Fibroblast of lung (primary cell): ENCODE data around the gene ZNF764. TPM values are rescaled to one million over a fixed set of nuclear protein-coding genes. Genes with fewer than 3 reads are reported as not detected.

ENCODE experiments used
- DNase-seq, 2 donors: peaks; one replicate each; pipeline versions ENCODE4 v3.0.0 to v3.0.0-alpha.2; 2010; ENCODE audit warnings: low read depth in 2 of 2
- H2AFZ ChIP-seq: 2 replicates; pipeline ENCODE4 v1.5.1; 2012; ENCODE audit warnings: low read length, control low read depth, inconsistent platforms
- H3K27ac ChIP-seq: 2 replicates; pipeline ENCODE4 v1.5.1; 2011; ENCODE audit warnings: low read length, control low read depth; ENCODE audit not compliant: insufficient read depth
- H3K27me3 ChIP-seq: 2 replicates; pipeline ENCODE4 v1.5.1; 2011; ENCODE audit warnings: mild to moderate bottlenecking, low read length; ENCODE audit not compliant: control insufficient read depth, insufficient read depth
- H3K36me3 ChIP-seq: 2 replicates; pipeline ENCODE4 v1.5.1; 2011; ENCODE audit warnings: low read length; ENCODE audit not compliant: control insufficient read depth, insufficient read depth
- H3K4me1 ChIP-seq: 2 replicates; pipeline ENCODE4 v1.5.1; 2011; ENCODE audit warnings: low read length; ENCODE audit not compliant: control insufficient read depth, insufficient read depth; ENCODE audit errors: extremely low read depth
- H3K4me2 ChIP-seq: 2 replicates; pipeline ENCODE4 v1.5.1; 2011; ENCODE audit warnings: low read length, control low read depth; ENCODE audit not compliant: insufficient read depth; ENCODE audit errors: extremely low read depth
- H3K4me3 ChIP-seq, 4 experiments: fragments of 200-600 bp in 1 of 4; sonication (generic) in 1 of 4; replicated peaks in 1 of 4; 2 replicates each; pipeline ENCODE4 v1.5.1; 2011 to 2016; ENCODE audit warnings: low read length in 4 of 4, low read depth in 3 of 4, mild to moderate bottlenecking in 3 of 4, control low read depth in 2 of 4, inconsistent platforms in 1 of 4, mixed read lengths in 1 of 4; ENCODE audit not compliant: insufficient read depth in 1 of 4; ENCODE audit errors: control extremely low read depth in 1 of 4
- H3K79me2 ChIP-seq: 2 replicates; pipeline ENCODE4 v1.5.1; 2012; ENCODE audit warnings: mild to moderate bottlenecking, low read length, inconsistent platforms; ENCODE audit not compliant: control insufficient read depth, insufficient read depth
- H3K9ac ChIP-seq: 2 replicates; pipeline ENCODE4 v1.5.1; 2011; ENCODE audit warnings: mild to moderate bottlenecking, low read length, control low read depth; ENCODE audit not compliant: insufficient read depth
- H3K9me3 ChIP-seq: 2 replicates; pipeline ENCODE4 v1.5.1; 2012; ENCODE audit warnings: low read depth, low read length; ENCODE audit not compliant: control insufficient read depth, insufficient read depth
- H4K20me1 ChIP-seq: 2 replicates; pipeline ENCODE4 v1.5.1; 2011; ENCODE audit warnings: low read length; ENCODE audit not compliant: control insufficient read depth, insufficient read depth; ENCODE audit errors: extremely low read depth
- EZH2 ChIP-seq: IDR thresholded peaks from 2 replicates; pipeline ENCODE4 v1.5.1; 2012; ENCODE audit warnings: low read length, control low read depth, mild to moderate bottlenecking; ENCODE audit errors: missing control alignments
- polyA plus RNA-seq, 2 donors: library from polyadenylated mRNA; depleted of rRNA in 1 of 2; stranded (reverse) in 1 of 2; unstranded in 1 of 2; fragments of >200 nt; gene quantifications; 2 replicates each; pipeline ENCODE4 v1.2.1, GENCODE V29; 2011 to 2012; ENCODE audit warnings: missing spikeins in 1 of 2
- total RNA-seq: library from RNA; depleted of rRNA; stranded (reverse); fragments of >200 nt; gene quantifications from 2 replicates; pipeline ENCODE4 v1.2.1, GENCODE V29; 2014
- TF ChIP-seq, protein P1 (sequence below), 2 donors: IDR thresholded peaks in 1 of 2; conservative IDR thresholded peaks in 1 of 2; 1 replicate in 1 of 2; 2 replicates in 1 of 2; pipeline ENCODE4 v1.5.1; 2011 to 2012; ENCODE audit warnings: low read length in 2 of 2, control low read depth in 1 of 2, inconsistent platforms in 1 of 2, low read depth in 1 of 2, mild to moderate bottlenecking in 1 of 2

Gene ZNF764
- total and polyA plus RNA-seq, 2 donors (not counting 1 experiment from before 2014, with no cell fraction given) = 2.4 to 3.1 TPM

DNA sequence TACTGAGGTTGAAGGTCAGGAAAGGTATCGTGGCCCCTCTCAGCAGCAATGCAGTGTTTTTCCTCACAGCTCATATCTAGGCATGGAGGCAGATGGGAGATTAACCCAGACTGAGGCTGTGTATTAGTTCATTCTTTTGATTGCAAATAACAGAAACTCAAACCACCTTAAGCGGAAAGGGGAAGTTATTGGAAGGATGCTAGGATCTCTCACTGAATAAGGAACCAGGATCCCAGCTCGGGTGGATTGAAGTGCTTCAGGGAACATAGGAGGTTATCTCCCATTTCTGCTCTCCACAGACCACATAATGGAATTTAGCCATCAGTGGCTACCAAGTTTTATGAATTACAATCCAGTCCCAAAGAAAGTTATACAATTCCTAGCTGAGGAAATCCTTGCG, 43.8 kb upstream of the ZNF764 start:
- no peak overlapping the region for H3K9ac ChIP-seq
- H3K36me3 ChIP-seq = peaks cover 12% of the 10 kb centered on the region
- no peaks in the 10 kb centered on the region for H3K9me3 ChIP-seq
- peaks cover 6% of the 10 kb centered on the region for H3K4me1 ChIP-seq
- H3K4me2 ChIP-seq = no peak overlapping the region
- no peak overlapping the region for H2AFZ ChIP-seq
- no peak for DNase-seq
- H4K20me1 ChIP-seq = no peaks in the 10 kb centered on the region
- no peaks in the 10 kb centered on the region for H3K27me3 ChIP-seq
- H3K27ac ChIP-seq = no peak overlapping the region
- H3K79me2 ChIP-seq = no peaks in the 10 kb centered on the region
- TF ChIP-seq EZH2 = no peak
- no peak overlapping the region for H3K4me3 ChIP-seq

DNA sequence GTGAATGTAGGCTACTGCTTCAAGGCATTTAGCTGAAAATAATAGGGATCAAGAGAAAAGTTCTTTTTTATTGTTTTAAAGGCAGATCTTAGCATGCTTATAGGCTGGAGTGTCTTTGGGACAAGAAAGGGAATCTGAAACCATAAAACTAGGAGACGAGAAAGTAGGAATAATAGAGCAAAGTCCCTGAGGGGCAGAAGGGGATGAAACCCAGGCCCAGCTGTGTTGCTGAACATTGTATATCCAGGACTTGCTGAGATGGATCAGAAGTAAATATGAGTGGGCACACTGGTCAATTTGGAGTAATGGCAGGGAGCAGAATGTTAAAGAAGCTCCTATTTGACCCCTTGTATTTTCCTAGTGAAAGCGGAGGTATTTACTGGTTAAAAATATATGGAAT, 42.8 kb upstream of the ZNF764 start:
- no peak overlapping the region for H3K4me3 ChIP-seq
- no peak overlapping the region for H2AFZ ChIP-seq
- no peaks in the 10 kb centered on the region for H3K79me2 ChIP-seq
- TF ChIP-seq, protein P1, sequence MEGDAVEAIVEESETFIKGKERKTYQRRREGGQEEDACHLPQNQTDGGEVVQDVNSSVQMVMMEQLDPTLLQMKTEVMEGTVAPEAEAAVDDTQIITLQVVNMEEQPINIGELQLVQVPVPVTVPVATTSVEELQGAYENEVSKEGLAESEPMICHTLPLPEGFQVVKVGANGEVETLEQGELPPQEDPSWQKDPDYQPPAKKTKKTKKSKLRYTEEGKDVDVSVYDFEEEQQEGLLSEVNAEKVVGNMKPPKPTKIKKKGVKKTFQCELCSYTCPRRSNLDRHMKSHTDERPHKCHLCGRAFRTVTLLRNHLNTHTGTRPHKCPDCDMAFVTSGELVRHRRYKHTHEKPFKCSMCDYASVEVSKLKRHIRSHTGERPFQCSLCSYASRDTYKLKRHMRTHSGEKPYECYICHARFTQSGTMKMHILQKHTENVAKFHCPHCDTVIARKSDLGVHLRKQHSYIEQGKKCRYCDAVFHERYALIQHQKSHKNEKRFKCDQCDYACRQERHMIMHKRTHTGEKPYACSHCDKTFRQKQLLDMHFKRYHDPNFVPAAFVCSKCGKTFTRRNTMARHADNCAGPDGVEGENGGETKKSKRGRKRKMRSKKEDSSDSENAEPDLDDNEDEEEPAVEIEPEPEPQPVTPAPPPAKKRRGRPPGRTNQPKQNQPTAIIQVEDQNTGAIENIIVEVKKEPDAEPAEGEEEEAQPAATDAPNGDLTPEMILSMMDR (conservative IDR thresholded peaks at IDR 0.05 in 1 of 2, IDR thresholded peaks at IDR 0.05 in 1 of 2; ENCODE audit: low read depth in 1 of 2, low read length in 2 of 2) = no peak
- no peak for TF ChIP-seq EZH2
- H3K4me1 ChIP-seq = peaks cover 6% of the 10 kb centered on the region
- no peak overlapping the region for H3K9ac ChIP-seq
- no peaks in the 10 kb centered on the region for H4K20me1 ChIP-seq
- H3K36me3 ChIP-seq = peaks cover 12% of the 10 kb centered on the region
- H3K27ac ChIP-seq = no peak overlapping the region
- no peaks in the 10 kb centered on the region for H3K9me3 ChIP-seq
- H3K4me2 ChIP-seq = no peak overlapping the region
- no peaks in the 10 kb centered on the region for H3K27me3 ChIP-seq
- no peak for DNase-seq

DNA sequence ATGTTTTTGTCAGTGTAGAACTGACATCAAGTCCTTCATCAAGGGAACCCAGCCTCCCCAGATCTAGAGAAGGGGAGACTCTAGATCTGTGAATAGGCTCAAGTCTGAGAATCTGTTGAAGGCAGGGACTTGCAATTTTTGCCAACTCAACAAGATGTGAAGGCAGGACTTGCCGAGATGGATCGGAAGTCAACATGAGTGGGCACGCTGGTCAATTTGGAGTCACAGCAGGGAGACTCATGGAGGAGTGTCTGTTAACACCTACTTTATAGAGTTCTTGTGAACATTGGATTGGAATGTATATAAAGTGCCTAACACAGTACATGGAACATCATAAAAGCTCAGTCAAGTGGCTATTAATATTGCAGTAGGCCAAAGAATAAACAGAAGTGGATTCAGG, 42.0 kb upstream of the ZNF764 start:
- H3K4me3 ChIP-seq = no peak overlapping the region
- no peaks in the 10 kb centered on the region for H3K27me3 ChIP-seq
- H3K9me3 ChIP-seq = no peaks in the 10 kb centered on the region
- no peak overlapping the region for H2AFZ ChIP-seq
- H3K4me2 ChIP-seq = no peak overlapping the region
- no peaks in the 10 kb centered on the region for H4K20me1 ChIP-seq
- no peak for DNase-seq
- no peak overlapping the region for H3K27ac ChIP-seq
- no peak overlapping the region for H3K9ac ChIP-seq
- TF ChIP-seq EZH2 = no peak
- TF ChIP-seq, protein P1 (conservative IDR thresholded peaks at IDR 0.05 in 1 of 2, IDR thresholded peaks at IDR 0.05 in 1 of 2; ENCODE audit: low read depth in 1 of 2, low read length in 2 of 2) = no peak
- H3K79me2 ChIP-seq = no peaks in the 10 kb centered on the region
- H3K36me3 ChIP-seq = peaks cover 12% of the 10 kb centered on the region
- peaks cover 6% of the 10 kb centered on the region for H3K4me1 ChIP-seq
